ENCODE measurements around the gene SYNE3.

DNA sequence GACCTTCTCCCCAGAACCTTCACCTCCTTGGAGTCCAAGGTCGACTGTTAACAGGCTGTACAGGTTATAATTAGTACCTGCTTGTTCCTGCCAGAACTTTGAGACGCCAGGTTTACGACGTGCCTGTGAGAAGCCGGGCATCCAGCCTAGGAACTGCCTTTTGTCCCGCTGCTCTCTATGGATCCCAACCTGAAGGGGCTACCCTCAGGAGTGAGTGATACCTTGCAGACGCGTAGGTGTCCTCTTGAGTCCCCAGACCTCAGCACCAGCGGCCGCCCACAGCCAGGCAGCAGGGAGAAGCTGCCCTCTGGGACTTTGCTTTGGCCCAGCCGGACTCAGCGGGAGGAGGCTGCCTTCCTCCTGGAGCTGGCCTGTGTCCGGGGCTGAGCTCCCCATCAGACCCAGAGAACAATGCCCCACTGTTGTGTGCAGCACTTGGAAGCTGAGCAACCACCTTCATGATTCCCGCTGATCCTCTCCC, 16.2 kb downstream of the SYNE3 start:
- TF ChIP-seq CTCF (IDR thresholded peaks at IDR 0.05; ENCODE audit: insufficient read depth, low read length) = no peak
- TF ChIP-seq SPI1 (IDR thresholded peaks at IDR 0.05; ENCODE audit: borderline replicate concordance, low read depth) = no peak
- no peak for TF ChIP-seq POLR2AphosphoS5 (IDR thresholded peaks at IDR 0.05; ENCODE audit: low read depth)
- no peak for TF ChIP-seq GABPA (IDR thresholded peaks at IDR 0.05; ENCODE audit: low read depth)
- no peak for TF ChIP-seq REST (IDR thresholded peaks at IDR 0.05; ENCODE audit: insufficient replicate concordance, low read depth)

Measured in HL-60 (cell line).